WTC11 (cell line): ENCODE results near the gene CCL25. TPM values are rescaled to one million over a fixed set of nuclear protein-coding genes. Genes with fewer than 3 reads are reported as not detected.

Experiments used
- ATAC-seq: fragments of 200-7000 bp; cut with Tn5 transposase; 2 replicates; pipeline ENCODE4 v1.10.0; 2021; ENCODE audit warnings: mild to moderate bottlenecking, moderate library complexity
- CTCF ChIA-PET: fragments of 300-600 bp; sonication (Branson Sonifier 250); formaldehyde crosslinking; loops from one replicate; lab custom pipeline; 2021; ENCODE audit warnings: antibody characterized with exemption; lab: Charles Lee
- POLR2A ChIA-PET: fragments of 350-600 bp; sonication (Branson Sonifier 250); formaldehyde crosslinking; loops from one replicate; lab custom pipeline; 2021; ENCODE audit warnings: antibody characterized with exemption; lab: Charles Lee
- DNase-seq: peaks from one replicate; pipeline ENCODE4 v3.0.0; 2021; ENCODE audit warnings: low spot score
- H3K27ac Mint-ChIP-seq: 2 replicates; pipeline ENCODE4 v1.8.0; 2021; ENCODE audit warnings: mixed read lengths
- H3K27me3 Mint-ChIP-seq: 2 replicates; pipeline ENCODE4 v1.8.0; 2021; ENCODE audit warnings: low read depth, mild to moderate bottlenecking, moderate library complexity, mixed read lengths
- H3K36me3 Mint-ChIP-seq: 2 replicates; pipeline ENCODE4 v1.8.0; 2021; ENCODE audit warnings: mixed read lengths
- H3K4me1 Mint-ChIP-seq: 2 replicates; pipeline ENCODE4 v1.8.0; 2022; ENCODE audit warnings: mixed read lengths
- H3K4me3 Mint-ChIP-seq: 2 replicates; pipeline ENCODE4 v1.8.0; 2021; ENCODE audit warnings: mild to moderate bottlenecking, moderate library complexity, mixed read lengths
- H3K9me3 Mint-ChIP-seq: 2 replicates; pipeline ENCODE4 v1.8.0; 2021; ENCODE audit warnings: mixed read lengths
- ESRRA ChIP-seq: sonication (generic); formaldehyde crosslinking; IDR thresholded peaks from 2 replicates; pipeline ENCODE4 v1.8.1; 2022; ENCODE audit warnings: mild to moderate bottlenecking, missing genetic modification reagents, borderline replicate concordance
- FOXK1 ChIP-seq: sonication (generic); formaldehyde crosslinking; IDR thresholded peaks from 2 replicates; pipeline ENCODE4 v1.8.0; 2022; ENCODE audit warnings: mild to moderate bottlenecking, moderate library complexity, missing genetic modification reagents
- GABPB1 ChIP-seq: sonication (generic); formaldehyde crosslinking; IDR thresholded peaks from 2 replicates; pipeline ENCODE4 v1.8.1; 2023; ENCODE audit warnings: mild to moderate bottlenecking, missing genetic modification reagents
- HMGA2 ChIP-seq: fragments of 250-450 bp; sonication (Bioruptor Pico); IDR thresholded peaks from 2 replicates; pipeline ENCODE4 v1.4.0; 2021; ENCODE audit warnings: mild to moderate bottlenecking, moderate library complexity
- NR2C2 ChIP-seq: sonication (generic); formaldehyde crosslinking; IDR thresholded peaks from 2 replicates; pipeline ENCODE4 v1.8.0; 2022; ENCODE audit warnings: mild to moderate bottlenecking, missing genetic modification reagents
- SMAD3 ChIP-seq: sonication (generic); formaldehyde crosslinking; IDR thresholded peaks from 2 replicates; pipeline ENCODE4 v1.8.0; 2022; ENCODE audit warnings: missing genetic modification reagents, mild to moderate bottlenecking, borderline replicate concordance
- TEAD1 ChIP-seq: sonication (generic); formaldehyde crosslinking; IDR thresholded peaks from 2 replicates; pipeline ENCODE4 v1.8.0; 2022; ENCODE audit warnings: mild to moderate bottlenecking, missing genetic modification reagents
- TP53 ChIP-seq: sonication (generic); formaldehyde crosslinking; IDR thresholded peaks from 2 replicates; pipeline ENCODE4 v1.8.1; 2023; ENCODE audit warnings: mild to moderate bottlenecking, missing genetic modification reagents
- ZBTB21 ChIP-seq: sonication (generic); formaldehyde crosslinking; IDR thresholded peaks from 2 replicates; pipeline ENCODE4 v1.8.1; 2023; ENCODE audit warnings: mild to moderate bottlenecking, missing genetic modification reagents, borderline replicate concordance
- ZNF263 ChIP-seq: sonication (generic); formaldehyde crosslinking; IDR thresholded peaks from 2 replicates; pipeline ENCODE4 v1.8.1; 2022; ENCODE audit warnings: low read depth, mild to moderate bottlenecking, moderate library complexity, missing genetic modification reagents
- ZNF396 ChIP-seq: fragments of 250-450 bp; sonication (Bioruptor Pico); IDR thresholded peaks from 2 replicates; pipeline ENCODE4 v1.8.0; 2021; ENCODE audit warnings: mild to moderate bottlenecking, moderate library complexity, borderline replicate concordance
- ZNF423 ChIP-seq: fragments of 250-450 bp; sonication (Bioruptor Pico); IDR thresholded peaks from 2 replicates; pipeline ENCODE4 v2.1.2; 2022; ENCODE audit warnings: mild to moderate bottlenecking, moderate library complexity
- total RNA-seq: library from RNA; stranded (reverse); gene quantifications from 3 replicates; pipeline ENCODE4 v1.2.3, GENCODE V29; 2021
- TF ChIP-seq, protein P1 (sequence below): fragments of 250-450 bp; sonication (Bioruptor Pico); IDR thresholded peaks from 2 replicates; pipeline ENCODE4 v1.9.0; 2021; ENCODE audit warnings: mild to moderate bottlenecking, borderline replicate concordance
- TF ChIP-seq, protein P2 (sequence below): sonication (generic); formaldehyde crosslinking; conservative IDR thresholded peaks from 2 replicates; pipeline ENCODE4 v1.8.1; 2022; ENCODE audit warnings: mild to moderate bottlenecking, missing genetic modification reagents
- TF ChIP-seq, protein P3 (sequence below): fragments of 200-600 bp; IDR thresholded peaks from 2 replicates; pipeline ENCODE4 v1.8.0; 2022; ENCODE audit warnings: antibody characterized with exemption
- TF ChIP-seq, protein P4 (sequence below): fragments of 250-450 bp; sonication (Bioruptor Pico); conservative IDR thresholded peaks from 2 replicates; pipeline ENCODE4 v1.9.0; 2021; ENCODE audit warnings: mild to moderate bottlenecking
- TF ChIP-seq, protein P5 (sequence below): sonication (generic); formaldehyde crosslinking; IDR thresholded peaks from 2 replicates; pipeline ENCODE4 v1.8.0; 2022; ENCODE audit warnings: mild to moderate bottlenecking, missing genetic modification reagents

CCL25 gene
- total RNA-seq, 1 experiment from 2014 or later, result not detected

DNA sequence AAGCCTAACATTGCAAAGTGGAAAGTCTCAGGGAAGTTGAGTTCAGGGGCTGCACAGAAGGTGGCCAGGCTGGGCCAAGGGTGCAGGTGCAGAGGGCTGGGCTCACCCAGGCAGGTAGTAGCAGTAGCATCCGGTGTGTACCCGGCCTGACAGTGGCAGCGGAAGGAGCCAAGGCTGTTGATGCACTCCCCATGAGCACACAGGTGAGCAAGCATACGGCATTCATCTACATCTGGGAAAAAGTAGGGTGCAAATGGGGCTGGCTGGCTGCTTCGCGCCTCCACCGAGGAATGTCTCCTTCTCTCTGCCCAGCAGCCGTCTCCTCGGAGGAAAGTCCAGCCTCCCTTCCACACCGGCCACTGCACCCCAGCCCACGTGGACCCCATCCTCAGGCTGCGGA lies 30.6 kb downstream of the CCL25 start:
- POLR2A ChIA-PET, result no interaction called here
- no peak for ATAC-seq
- CTCF ChIA-PET, result interaction anchor here (0.7 kb wide), 1 partner anchor 140 kb away, joined by 3 read pairs; the partner anchor contains the start of gene TIMM44
- no peaks in the 10 kb centered on the region for H3K9me3 Mint-ChIP-seq
- no peak overlapping the region for H3K4me3 Mint-ChIP-seq
- H3K4me1 Mint-ChIP-seq, result peaks cover 4% of the 10 kb centered on the region; the same call in 1 of the 2 replicates
- TF ChIP-seq SMAD3 (CRISPR knock-in tag), result no peak
- TF ChIP-seq, protein P1, sequence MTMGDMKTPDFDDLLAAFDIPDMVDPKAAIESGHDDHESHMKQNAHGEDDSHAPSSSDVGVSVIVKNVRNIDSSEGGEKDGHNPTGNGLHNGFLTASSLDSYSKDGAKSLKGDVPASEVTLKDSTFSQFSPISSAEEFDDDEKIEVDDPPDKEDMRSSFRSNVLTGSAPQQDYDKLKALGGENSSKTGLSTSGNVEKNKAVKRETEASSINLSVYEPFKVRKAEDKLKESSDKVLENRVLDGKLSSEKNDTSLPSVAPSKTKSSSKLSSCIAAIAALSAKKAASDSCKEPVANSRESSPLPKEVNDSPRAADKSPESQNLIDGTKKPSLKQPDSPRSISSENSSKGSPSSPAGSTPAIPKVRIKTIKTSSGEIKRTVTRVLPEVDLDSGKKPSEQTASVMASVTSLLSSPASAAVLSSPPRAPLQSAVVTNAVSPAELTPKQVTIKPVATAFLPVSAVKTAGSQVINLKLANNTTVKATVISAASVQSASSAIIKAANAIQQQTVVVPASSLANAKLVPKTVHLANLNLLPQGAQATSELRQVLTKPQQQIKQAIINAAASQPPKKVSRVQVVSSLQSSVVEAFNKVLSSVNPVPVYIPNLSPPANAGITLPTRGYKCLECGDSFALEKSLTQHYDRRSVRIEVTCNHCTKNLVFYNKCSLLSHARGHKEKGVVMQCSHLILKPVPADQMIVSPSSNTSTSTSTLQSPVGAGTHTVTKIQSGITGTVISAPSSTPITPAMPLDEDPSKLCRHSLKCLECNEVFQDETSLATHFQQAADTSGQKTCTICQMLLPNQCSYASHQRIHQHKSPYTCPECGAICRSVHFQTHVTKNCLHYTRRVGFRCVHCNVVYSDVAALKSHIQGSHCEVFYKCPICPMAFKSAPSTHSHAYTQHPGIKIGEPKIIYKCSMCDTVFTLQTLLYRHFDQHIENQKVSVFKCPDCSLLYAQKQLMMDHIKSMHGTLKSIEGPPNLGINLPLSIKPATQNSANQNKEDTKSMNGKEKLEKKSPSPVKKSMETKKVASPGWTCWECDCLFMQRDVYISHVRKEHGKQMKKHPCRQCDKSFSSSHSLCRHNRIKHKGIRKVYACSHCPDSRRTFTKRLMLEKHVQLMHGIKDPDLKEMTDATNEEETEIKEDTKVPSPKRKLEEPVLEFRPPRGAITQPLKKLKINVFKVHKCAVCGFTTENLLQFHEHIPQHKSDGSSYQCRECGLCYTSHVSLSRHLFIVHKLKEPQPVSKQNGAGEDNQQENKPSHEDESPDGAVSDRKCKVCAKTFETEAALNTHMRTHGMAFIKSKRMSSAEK (CRISPR knock-in tag), result no peak
- TF ChIP-seq FOXK1, result no peak
- TF ChIP-seq TEAD1 (CRISPR knock-in tag), result no peak
- TF ChIP-seq ZNF423 (CRISPR knock-in tag), result no peak
- TF ChIP-seq TP53 (CRISPR knock-in tag), result no peak
- TF ChIP-seq, protein P2, sequence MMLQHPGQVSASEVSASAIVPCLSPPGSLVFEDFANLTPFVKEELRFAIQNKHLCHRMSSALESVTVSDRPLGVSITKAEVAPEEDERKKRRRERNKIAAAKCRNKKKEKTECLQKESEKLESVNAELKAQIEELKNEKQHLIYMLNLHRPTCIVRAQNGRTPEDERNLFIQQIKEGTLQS (CRISPR knock-in tag), result no peak
- no peak for TF ChIP-seq GABPB1
- TF ChIP-seq ZNF396 (CRISPR knock-in tag), result no peak
- TF ChIP-seq, protein P3, sequence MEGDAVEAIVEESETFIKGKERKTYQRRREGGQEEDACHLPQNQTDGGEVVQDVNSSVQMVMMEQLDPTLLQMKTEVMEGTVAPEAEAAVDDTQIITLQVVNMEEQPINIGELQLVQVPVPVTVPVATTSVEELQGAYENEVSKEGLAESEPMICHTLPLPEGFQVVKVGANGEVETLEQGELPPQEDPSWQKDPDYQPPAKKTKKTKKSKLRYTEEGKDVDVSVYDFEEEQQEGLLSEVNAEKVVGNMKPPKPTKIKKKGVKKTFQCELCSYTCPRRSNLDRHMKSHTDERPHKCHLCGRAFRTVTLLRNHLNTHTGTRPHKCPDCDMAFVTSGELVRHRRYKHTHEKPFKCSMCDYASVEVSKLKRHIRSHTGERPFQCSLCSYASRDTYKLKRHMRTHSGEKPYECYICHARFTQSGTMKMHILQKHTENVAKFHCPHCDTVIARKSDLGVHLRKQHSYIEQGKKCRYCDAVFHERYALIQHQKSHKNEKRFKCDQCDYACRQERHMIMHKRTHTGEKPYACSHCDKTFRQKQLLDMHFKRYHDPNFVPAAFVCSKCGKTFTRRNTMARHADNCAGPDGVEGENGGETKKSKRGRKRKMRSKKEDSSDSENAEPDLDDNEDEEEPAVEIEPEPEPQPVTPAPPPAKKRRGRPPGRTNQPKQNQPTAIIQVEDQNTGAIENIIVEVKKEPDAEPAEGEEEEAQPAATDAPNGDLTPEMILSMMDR, result no peak
- H3K27me3 Mint-ChIP-seq, result no peaks in the 10 kb centered on the region; the same call in 1 of the 2 replicates
- H3K27ac Mint-ChIP-seq, result peak overlapping the region; percentile 57
- H3K36me3 Mint-ChIP-seq, result peaks cover 24% of the 10 kb centered on the region
- no peak for DNase-seq

DNA sequence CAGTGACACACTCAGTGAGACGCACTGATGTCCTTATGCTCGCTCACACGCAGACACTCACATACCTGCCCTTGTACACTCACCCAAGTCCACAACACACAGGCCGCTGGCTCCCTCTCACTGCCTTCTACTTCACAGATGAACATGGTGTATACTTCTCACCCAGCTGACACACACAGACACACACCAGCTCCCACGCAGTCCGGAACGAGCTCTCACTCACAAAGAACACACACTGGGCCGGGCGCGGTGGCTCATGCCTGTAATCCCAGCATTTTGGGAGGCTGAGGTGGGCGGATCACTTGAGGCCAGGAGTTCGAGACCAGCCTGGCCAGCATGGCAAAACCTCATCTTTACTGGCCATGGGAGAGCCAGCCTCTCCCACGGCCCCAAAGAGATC lies 31.6 kb downstream of the CCL25 start:
- TF ChIP-seq ZBTB21 (CRISPR knock-in tag), result no peak
- TF ChIP-seq, protein P4, sequence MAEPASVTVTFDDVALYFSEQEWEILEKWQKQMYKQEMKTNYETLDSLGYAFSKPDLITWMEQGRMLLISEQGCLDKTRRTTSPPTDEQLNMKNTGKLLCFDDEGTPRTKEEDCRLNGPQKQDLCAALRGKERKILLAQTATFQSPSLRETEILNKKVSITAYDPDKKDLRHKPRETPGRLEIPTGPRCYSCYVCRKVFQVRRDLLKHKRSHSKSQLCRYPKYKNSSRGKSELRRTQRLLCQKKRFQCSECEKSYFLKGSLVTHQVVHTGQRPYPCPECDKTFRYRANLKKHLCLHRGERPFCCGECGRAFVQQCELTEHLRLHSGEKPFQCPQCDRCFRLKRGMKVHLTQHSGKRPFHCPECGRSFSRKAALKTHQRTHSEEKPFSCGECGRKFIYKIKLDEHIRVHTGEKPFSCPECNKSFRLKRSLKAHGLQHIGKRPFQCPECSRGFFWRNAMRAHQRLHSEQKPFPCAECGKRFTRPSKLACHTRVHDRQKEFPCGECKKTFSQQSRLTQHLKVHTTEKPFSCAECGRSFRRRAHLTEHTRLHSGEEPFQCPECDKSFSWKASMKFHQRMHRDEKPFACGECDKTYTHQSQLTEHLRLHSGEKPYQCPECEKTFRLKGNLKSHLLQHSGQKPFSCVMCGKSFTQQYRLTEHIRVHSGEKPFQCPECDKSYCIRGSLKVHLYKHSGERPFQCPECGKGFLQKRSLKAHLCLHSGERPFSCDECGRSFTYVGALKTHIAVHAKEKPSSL, result no peak
- no peak for TF ChIP-seq HMGA2 (CRISPR knock-in tag)
- TF ChIP-seq, protein P5, sequence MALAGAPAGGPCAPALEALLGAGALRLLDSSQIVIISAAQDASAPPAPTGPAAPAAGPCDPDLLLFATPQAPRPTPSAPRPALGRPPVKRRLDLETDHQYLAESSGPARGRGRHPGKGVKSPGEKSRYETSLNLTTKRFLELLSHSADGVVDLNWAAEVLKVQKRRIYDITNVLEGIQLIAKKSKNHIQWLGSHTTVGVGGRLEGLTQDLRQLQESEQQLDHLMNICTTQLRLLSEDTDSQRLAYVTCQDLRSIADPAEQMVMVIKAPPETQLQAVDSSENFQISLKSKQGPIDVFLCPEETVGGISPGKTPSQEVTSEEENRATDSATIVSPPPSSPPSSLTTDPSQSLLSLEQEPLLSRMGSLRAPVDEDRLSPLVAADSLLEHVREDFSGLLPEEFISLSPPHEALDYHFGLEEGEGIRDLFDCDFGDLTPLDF (CRISPR knock-in tag), result no peak
- TF ChIP-seq ESRRA (CRISPR knock-in tag), result no peak
- no peak for TF ChIP-seq ZNF263 (CRISPR knock-in tag)
- no peak for TF ChIP-seq NR2C2 (CRISPR knock-in tag)
- H3K4me1 Mint-ChIP-seq, result peaks cover 4% of the 10 kb centered on the region; the same call in 1 of the 2 replicates
- DNase-seq (no peak), ATAC-seq (no peak)
- H3K36me3 Mint-ChIP-seq, result peaks cover 24% of the 10 kb centered on the region
- ChIA-PET POLR2A (no interaction called here), CTCF (no interaction called here)
- H3K4me3 Mint-ChIP-seq, result no peak overlapping the region
- H3K9me3 Mint-ChIP-seq, result no peaks in the 10 kb centered on the region
- peak overlapping the region; percentile 19; the same call in 1 of the 2 replicates for H3K27ac Mint-ChIP-seq
- H3K27me3 Mint-ChIP-seq, result no peaks in the 10 kb centered on the region; the same call in 1 of the 2 replicates
